GM12878 (cell line): Measurements from ENCODE around the gene CORO2B.

Source experiments
- CTCF ChIP-seq, 3 experiments: IDR thresholded peaks in 2 of 3; conservative IDR thresholded peaks in 1 of 3; 2 replicates each; pipeline ENCODE4 v1.5.1; 2011; ENCODE audit warnings: low read depth in 3 of 3, low read length in 3 of 3, mild to moderate bottlenecking in 3 of 3, control low read depth in 2 of 3, moderate library complexity in 2 of 3, inconsistent platforms in 1 of 3, mixed read lengths in 1 of 3; ENCODE audit not compliant: control insufficient read depth in 2 of 3, insufficient read depth in 1 of 3; ENCODE audit errors: extremely low read depth in 1 of 3
- EZH2 ChIP-seq: IDR thresholded peaks from 2 replicates; pipeline ENCODE4 v1.6.1; 2012; ENCODE audit warnings: low read depth, mild to moderate bottlenecking, control low read depth, inconsistent platforms, low read length, borderline replicate concordance; ENCODE audit not compliant: control insufficient read depth
- FOXK2 ChIP-seq: fragments of 450-650 bp; IDR thresholded peaks from 2 replicates; pipeline ENCODE4 v1.6.1; 2017; ENCODE audit warnings: mild to moderate bottlenecking, moderate library complexity
- MLLT1 ChIP-seq: fragments of 450-650 bp; IDR thresholded peaks from 2 replicates; pipeline ENCODE4 v1.6.1; 2016; ENCODE audit warnings: mild to moderate bottlenecking
- MTA3 ChIP-seq: IDR thresholded peaks from 2 replicates; pipeline ENCODE4 v1.6.1; 2012; ENCODE audit warnings: low read length, inconsistent platforms, borderline replicate concordance
- REST ChIP-seq: IDR thresholded peaks from 2 replicates; pipeline ENCODE4 v1.6.1; 2012; ENCODE audit warnings: mild to moderate bottlenecking, low read depth, low read length
- RFX5 ChIP-seq: IDR thresholded peaks from 2 replicates; pipeline ENCODE4 v1.6.1; 2011; ENCODE audit warnings: low read depth, low read length, improper control_type of control experiment

- no peak for TF ChIP-seq EZH2
- TF ChIP-seq CTCF (IDR thresholded peaks at IDR 0.05 in 2 of 3, conservative IDR thresholded peaks at IDR 0.05 in 1 of 3; ENCODE audit: control insufficient read depth in 2 of 3, extremely low read depth in 1 of 3, insufficient read depth in 1 of 3, low read depth in 3 of 3, low read length in 3 of 3), result no peak
- no peak for TF ChIP-seq FOXK2
- no peak for TF ChIP-seq RFX5
- TF ChIP-seq MTA3, result no peak
- TF ChIP-seq REST, result no peak
- TF ChIP-seq MLLT1, result no peak
Measured at GRCh38 chr15:68629519-68630210, 50.9 kb downstream of the CORO2B start.
